GM12864 (cell line): Measurements from ENCODE around the gene GSE1.

Source experiments
- DNase-seq: peaks from one replicate; pipeline ENCODE4 v3.0.0-alpha.2; 2011; ENCODE audit warnings: low read depth
- H3K4me3 ChIP-seq: 2 replicates; pipeline ENCODE4 v1.5.1; 2011; ENCODE audit warnings: mild to moderate bottlenecking, low read depth, low read length, control low read depth
- CTCF ChIP-seq: IDR thresholded peaks from 2 replicates; pipeline ENCODE4 v1.5.1; 2011; ENCODE audit warnings: low read depth, mild to moderate bottlenecking, moderate library complexity, low read length, control low read depth, inconsistent platforms; ENCODE audit errors: missing control alignments

GSE1 gene

GRCh38 chr16:85654251-85655095 lies 41.4 kb downstream of the GSE1 start:
- TF ChIP-seq CTCF, result no peak
- no peak for DNase-seq
- H3K4me3 ChIP-seq, result no peak overlapping the region

DNA sequence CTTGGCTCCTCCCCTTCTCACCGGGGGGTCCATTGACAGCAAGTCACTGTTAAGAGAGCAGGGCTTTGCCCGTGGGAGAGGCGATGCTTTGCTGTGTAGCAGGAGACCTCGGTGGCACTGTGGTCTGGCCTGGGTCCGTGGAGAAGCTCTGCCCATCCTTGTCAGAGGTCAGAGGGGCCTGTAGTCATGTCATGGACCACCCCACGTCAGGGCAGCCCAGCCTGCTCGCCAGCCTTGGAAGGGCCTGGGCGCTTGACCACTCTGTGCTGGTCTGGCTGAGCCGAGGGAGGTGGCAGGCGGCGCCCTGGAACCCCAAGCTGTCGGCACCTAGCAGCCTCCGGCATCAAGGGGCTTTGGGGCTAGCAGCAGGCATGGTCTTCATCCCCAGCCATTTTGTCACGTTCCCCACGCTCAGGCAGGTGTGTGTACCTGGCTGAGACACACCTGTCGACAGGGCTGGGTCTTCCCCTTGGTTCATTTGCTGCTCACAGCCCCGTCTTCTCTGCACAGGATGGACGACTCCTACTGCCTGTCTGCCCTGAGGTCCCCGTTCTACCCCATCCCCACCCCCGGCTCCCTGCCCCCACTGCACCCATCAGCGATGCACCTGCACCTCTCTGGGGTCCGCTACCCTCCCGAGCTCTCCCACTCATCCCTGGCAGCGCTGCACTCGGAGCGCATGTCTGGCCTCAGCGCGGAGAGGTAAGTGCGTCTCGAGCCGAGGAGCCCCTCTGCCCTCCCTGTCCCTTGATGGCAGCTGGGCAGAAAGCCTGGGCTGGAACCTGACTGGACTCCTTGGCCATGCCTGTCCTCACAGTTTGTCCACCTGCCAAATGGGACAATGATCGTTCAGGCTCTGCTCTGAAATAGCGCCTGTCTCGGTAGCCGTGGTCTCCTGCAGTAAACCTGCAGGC lies 42.4 kb downstream of the GSE1 start:
- H3K4me3 ChIP-seq, result no peak overlapping the region
- TF ChIP-seq CTCF, result no peak
- DNase-seq, result no peak

- no peak for TF ChIP-seq CTCF
- H3K4me3 ChIP-seq, result no peak overlapping the region
- no peak for DNase-seq
These were observed 43.5 kb downstream of the GSE1 start for GRCh38 chr16:85656351-85657266.

DNA sequence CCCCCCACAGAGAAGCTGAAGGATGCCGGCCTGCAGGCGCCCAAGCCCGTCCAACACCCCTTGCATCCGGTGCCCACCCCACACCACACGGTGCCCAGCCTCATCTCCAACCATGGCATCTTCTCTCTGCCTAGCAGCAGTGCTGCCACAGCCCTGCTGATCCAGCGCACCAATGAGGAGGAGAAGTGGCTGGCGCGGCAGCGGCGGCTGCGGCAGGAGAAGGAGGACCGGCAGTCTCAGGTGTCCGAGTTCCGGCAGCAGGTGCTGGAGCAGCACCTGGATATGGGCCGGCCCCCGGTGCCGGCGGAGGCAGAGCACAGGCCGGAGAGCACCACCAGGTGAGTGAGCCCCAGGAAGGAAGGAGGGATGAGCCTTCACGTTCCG lies 44.1 kb downstream of the GSE1 start:
- H3K4me3 ChIP-seq, result no peak overlapping the region
- no peak for TF ChIP-seq CTCF
- no peak for DNase-seq

DNA sequence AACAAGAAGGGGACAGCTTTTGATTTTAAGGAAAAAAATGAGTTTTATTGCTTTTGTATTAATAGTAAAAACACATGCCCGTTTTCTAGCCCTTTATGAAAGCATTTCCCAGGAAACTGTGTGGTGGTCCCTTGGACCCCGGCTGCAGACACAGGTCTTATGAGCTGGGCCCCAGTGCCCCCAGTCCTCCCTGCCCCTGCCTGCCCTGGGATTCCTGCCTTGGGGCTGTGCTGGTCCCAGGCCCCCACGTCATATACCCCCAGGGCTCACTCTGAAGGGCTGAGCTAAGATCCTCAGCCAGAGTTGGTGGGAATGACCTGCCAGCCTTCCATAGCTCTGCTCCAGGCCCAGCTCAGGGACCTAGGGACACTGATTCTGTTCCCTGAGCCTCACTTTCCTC lies 44.9 kb downstream of the GSE1 start:
- no peak for DNase-seq
- no peak overlapping the region for H3K4me3 ChIP-seq
- TF ChIP-seq CTCF, result no peak

GRCh38 chr16:85658504-85659326 lies 45.6 kb downstream of the GSE1 start:
- TF ChIP-seq CTCF, result no peak
- no peak for DNase-seq
- no peak overlapping the region for H3K4me3 ChIP-seq
